NT2/D1 (cell line): ENCODE data around the gene LIN7C.

ENCODE experiments used
- YY1 ChIP-seq: IDR thresholded peaks from 2 replicates; pipeline ENCODE4 v1.6.1; 2011; ENCODE audit not compliant: insufficient read length, insufficient read depth
- ZNF274 ChIP-seq: IDR thresholded peaks from 2 replicates; pipeline ENCODE4 v1.6.1; 2011; ENCODE audit warnings: mild to moderate bottlenecking, low read depth, low read length

DNA sequence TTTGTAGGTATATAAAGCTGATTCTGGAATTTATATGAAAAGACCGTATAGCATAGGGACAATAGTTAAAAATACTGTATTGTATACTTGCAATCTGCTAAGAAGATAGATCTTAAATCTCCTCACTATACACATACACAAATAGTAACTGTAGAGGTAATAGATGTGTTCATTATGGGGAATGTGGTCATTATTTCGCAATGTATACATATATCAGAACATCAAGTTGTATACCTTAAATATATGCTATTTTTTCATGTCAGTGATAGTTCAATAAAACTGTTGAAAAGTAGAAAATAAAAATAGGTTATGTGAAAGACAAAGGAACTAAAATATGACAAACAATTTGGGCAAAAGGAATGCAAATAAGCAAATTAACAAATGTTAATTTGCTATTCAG is 35.2 kb upstream of the LIN7C start:
- TF ChIP-seq YY1 (no peak), ZNF274 (no peak)
